Lung (tissue), 12 donors: Measurements from ENCODE around the gene ZYG11B. TPM values are rescaled to one million over a fixed set of nuclear protein-coding genes. Genes with fewer than 3 reads are reported as not detected.
"Not testable (repeated sequence)": the region's sequence is repeated elsewhere in the genome, so short reads cannot be mapped to it uniquely, and the experiment has no call there.

Source experiments
- ATAC-seq: fragments of 200-7000 bp; cut with Tn5 transposase; one replicate; pipeline ENCODE4 v1.9.1; 2020; ENCODE audit warnings: moderate number of reproducible peaks; ENCODE audit not compliant: insufficient read depth, low FRiP score
- DNase-seq, 3 donors: peaks; one replicate each; pipeline ENCODE4 v3.0.0-alpha.2; 2013 to 2017
- H3K27ac ChIP-seq, 2 donors: one replicate each; pipeline ENCODE4 v1.5.1; 2013; ENCODE audit warnings: mild to moderate bottlenecking in 2 of 2, moderate library complexity in 2 of 2, control low read depth in 1 of 2, inconsistent platforms in 1 of 2, low read depth in 1 of 2, low read length in 1 of 2
- H3K27me3 ChIP-seq, 3 donors: one replicate each; pipeline ENCODE4 v1.5.1; 2013; ENCODE audit warnings: low read length in 2 of 3; ENCODE audit not compliant: control insufficient read depth in 3 of 3, insufficient read depth in 3 of 3
- H3K36me3 ChIP-seq, 4 donors: one replicate each; pipeline ENCODE4 v1.5.1; 2013; ENCODE audit warnings: low read length in 4 of 4, mild to moderate bottlenecking in 1 of 4, moderate library complexity in 1 of 4; ENCODE audit not compliant: control insufficient read depth in 4 of 4, insufficient read depth in 4 of 4
- H3K4me1 ChIP-seq, 5 donors: one replicate each; pipeline ENCODE4 v1.5.1; 2013; ENCODE audit warnings: low read length in 5 of 5, mild to moderate bottlenecking in 2 of 5, moderate library complexity in 1 of 5; ENCODE audit not compliant: control insufficient read depth in 5 of 5, insufficient read depth in 5 of 5
- H3K4me3 ChIP-seq: one replicate; pipeline ENCODE4 v1.5.1; 2013; ENCODE audit warnings: mild to moderate bottlenecking, control low read depth, moderate library complexity
- H3K9ac ChIP-seq, 2 donors: one replicate each; pipeline ENCODE4 v1.5.1; 2013; ENCODE audit warnings: low read length in 2 of 2, control low read depth in 1 of 2; ENCODE audit not compliant: insufficient read depth in 1 of 2
- H3K9me3 ChIP-seq, 4 donors: one replicate each; pipeline ENCODE4 v1.5.1; 2013; ENCODE audit warnings: low read length in 3 of 4, mild to moderate bottlenecking in 1 of 4, moderate library complexity in 1 of 4; ENCODE audit not compliant: control insufficient read depth in 4 of 4, insufficient read depth in 3 of 4
- WGBS, 2 donors: extraction: QIAGEN DNeasy Blood & Tissue Kit; methylation state at CpG; one replicate each; pipeline ENCODE4 v1.1.7; 2013; 5-methylcytosine and 5-hydroxymethylcytosine counted together
- polyA plus RNA-seq, 2 donors: library from polyadenylated mRNA; stranded (reverse); fragments of 200-250 nt; gene quantifications; one replicate each; pipeline ENCODE4 v1.2.1, GENCODE V29; 2013
- total RNA-seq, 2 donors: library from RNA; depleted of rRNA in 1 of 2; stranded (reverse); fragments of >200 nt in 1 of 2; gene quantifications; one replicate each; pipeline ENCODE4 v1.2.1, GENCODE V29; 2014 to 2021
- TF ChIP-seq, protein P1 (sequence below): IDR thresholded peaks from 2 replicates; pipeline ENCODE4 v1.5.1; 2012; ENCODE audit warnings: mild to moderate bottlenecking; ENCODE audit errors: control extremely low read depth, extremely low read depth
- donor health status: control.
- donor health status: control.
- donor health status: Bipolar disorder and iron deficiency.
- donor health status: healthy.
- donor health status: DM: yes; HTN: yes; CAD: no.

Gene ZYG11B
- total and polyA plus RNA-seq, 4 donors, result 5.7 to 39.0 (median 16.8) TPM

DNA sequence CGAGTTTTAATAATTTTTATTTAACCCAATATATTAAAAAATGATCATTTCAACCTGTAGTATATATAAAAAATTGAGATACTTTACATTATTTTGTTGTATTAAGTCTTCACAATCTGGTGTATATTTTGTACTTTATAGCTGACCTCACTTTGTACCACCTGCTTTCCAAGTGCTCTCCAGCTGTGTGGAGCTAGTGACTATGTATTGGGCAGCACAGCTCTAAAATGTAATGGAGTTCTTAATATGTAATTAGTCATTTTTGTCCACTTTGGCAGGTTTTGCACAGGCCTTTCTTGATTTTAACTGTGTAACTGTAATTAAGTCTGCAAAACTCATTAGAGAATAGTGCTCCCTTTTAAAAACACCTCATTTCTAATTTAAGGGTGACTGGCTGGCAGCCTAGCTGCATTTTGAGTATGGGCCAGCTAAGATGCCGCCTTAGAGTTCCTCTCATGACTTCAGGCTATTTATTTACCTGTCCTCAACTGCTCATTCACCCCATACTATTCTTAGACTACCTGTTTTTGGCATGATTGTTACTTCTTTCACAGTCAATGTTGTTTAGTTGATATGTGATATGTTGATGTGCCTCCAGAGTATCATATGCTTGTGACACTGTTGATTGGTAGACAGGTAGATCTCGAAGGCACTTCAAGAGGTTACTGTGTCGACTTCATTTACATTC lies 43.2 kb downstream of the ZYG11B start:
- Histone ChIP-seq H3K27me3 (no peaks in the 10 kb centered on the region), H3K9ac (no peak overlapping the region), H3K4me1 (peaks cover 0 to 13% (median 0%) of the 10 kb centered on the region in 5 donors), H3K36me3 (peaks cover 11 to 15% (median 13%) of the 10 kb centered on the region in 4 donors), H3K27ac (no peak overlapping the region), H3K9me3 (no peaks in the 10 kb centered on the region), H3K4me3 (no peak overlapping the region)
- TF ChIP-seq, protein P1, sequence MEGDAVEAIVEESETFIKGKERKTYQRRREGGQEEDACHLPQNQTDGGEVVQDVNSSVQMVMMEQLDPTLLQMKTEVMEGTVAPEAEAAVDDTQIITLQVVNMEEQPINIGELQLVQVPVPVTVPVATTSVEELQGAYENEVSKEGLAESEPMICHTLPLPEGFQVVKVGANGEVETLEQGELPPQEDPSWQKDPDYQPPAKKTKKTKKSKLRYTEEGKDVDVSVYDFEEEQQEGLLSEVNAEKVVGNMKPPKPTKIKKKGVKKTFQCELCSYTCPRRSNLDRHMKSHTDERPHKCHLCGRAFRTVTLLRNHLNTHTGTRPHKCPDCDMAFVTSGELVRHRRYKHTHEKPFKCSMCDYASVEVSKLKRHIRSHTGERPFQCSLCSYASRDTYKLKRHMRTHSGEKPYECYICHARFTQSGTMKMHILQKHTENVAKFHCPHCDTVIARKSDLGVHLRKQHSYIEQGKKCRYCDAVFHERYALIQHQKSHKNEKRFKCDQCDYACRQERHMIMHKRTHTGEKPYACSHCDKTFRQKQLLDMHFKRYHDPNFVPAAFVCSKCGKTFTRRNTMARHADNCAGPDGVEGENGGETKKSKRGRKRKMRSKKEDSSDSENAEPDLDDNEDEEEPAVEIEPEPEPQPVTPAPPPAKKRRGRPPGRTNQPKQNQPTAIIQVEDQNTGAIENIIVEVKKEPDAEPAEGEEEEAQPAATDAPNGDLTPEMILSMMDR, result no peak
- 84 to 95% methylated on average over 4 of the region's 4 CpGs for WGBS, 2 donors
- ATAC-seq (no peak), DNase-seq (no peak)

DNA sequence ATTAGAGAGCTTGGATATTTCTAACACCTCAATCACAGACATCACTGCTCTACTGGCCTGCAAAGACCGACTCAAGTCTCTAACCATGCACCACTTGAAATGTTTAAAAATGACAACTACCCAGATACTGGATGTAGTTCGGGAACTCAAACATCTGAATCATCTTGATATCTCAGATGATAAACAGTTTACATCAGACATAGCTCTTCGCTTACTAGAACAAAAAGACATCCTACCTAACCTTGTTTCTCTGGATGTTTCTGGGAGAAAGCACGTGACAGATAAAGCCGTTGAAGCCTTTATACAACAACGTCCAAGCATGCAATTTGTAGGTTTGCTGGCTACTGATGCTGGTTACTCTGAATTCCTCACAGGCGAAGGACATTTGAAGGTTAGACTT lies 45.1 kb downstream of the ZYG11B start:
- no peaks in the 10 kb centered on the region for H3K9me3 ChIP-seq
- H3K27me3 ChIP-seq, result no peaks in the 10 kb centered on the region
- H3K4me3 ChIP-seq, result no peak overlapping the region
- no peak overlapping the region for H3K27ac ChIP-seq
- WGBS, 2 donors, result 90 to 94% methylated on average over 7 of the region's 7 CpGs
- TF ChIP-seq, protein P1, result no peak
- H3K9ac ChIP-seq, result no peak overlapping the region
- ATAC-seq (no peak), DNase-seq (no peak)
- H3K4me1 ChIP-seq, result peaks cover 0 to 13% (median 0%) of the 10 kb centered on the region in 5 donors
- peaks cover 11 to 21% (median 14%) of the 10 kb centered on the region in 4 donors for H3K36me3 ChIP-seq

DNA sequence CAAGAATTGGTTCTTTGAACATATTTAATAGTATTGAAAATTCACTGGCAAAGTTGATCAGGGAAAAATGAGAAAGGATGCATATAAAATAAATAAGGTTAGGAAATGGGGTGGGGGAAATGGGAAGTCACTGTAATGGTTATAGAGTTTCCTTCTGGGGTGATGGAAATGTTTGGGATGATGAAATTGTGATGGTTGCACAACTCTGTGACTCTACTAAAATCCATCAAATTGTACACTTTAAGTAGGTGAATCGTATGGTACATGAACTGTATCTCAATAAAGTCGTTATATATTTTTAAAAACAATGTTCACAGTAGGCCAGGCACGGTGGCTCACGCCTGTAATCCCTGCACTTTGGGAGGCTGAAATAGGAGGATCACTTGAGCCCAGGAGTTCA lies 59.9 kb downstream of the ZYG11B start:
- 90 to 91% methylated on average over 4 of the region's 4 CpGs for WGBS, 2 donors
- Histone ChIP-seq H3K36me3 (peaks cover 15 to 28% (median 21%) of the 10 kb centered on the region in 4 donors), H3K9me3 (no peaks in the 10 kb centered on the region), H3K27ac (no peak overlapping the region), H3K4me3 (no peak overlapping the region), H3K27me3 (no peaks in the 10 kb centered on the region), H3K4me1 (no peaks in the 10 kb centered on the region), H3K9ac (no peak overlapping the region)
- no peak for ATAC-seq
- no peak for DNase-seq
- TF ChIP-seq, protein P1, result no peak

DNA sequence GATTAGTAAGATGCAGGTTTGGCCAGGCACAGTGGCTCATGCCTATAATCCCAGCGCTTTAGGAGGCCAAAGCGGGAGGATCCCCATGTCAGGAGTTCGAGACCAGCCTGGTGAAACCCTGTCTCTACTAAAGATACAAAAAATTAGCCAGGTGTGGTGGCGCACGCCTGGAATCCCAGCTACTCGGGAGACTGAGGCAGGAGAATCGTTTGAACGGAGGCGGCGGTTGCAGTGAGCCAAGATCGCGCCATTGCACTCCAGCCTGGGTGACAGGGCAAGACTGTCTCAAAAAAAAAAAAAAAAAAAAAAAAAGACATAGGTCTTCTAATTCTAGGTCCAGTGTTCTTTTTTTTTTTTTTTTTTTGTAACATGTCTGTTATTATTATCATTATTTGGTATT lies 64.2 kb downstream of the ZYG11B start:
- not testable (repeated sequence) for ATAC-seq, H3K9me3 ChIP-seq, DNase-seq, H3K4me3 ChIP-seq, H3K4me1 ChIP-seq, H3K27ac ChIP-seq, H3K9ac ChIP-seq, H3K27me3 ChIP-seq
- WGBS, 2 donors, result 96% methylated on average over 12 of the region's 12 CpGs
- peaks cover 8 to 30% (median 20%) of the 10 kb centered on the region in 4 donors for H3K36me3 ChIP-seq
